ENCODE data around the gene NIPSNAP3A.
A peak's percentile ranks its signal among the peaks of the same experiment; 100 is the strongest.

NIPSNAP3A gene

DNA sequence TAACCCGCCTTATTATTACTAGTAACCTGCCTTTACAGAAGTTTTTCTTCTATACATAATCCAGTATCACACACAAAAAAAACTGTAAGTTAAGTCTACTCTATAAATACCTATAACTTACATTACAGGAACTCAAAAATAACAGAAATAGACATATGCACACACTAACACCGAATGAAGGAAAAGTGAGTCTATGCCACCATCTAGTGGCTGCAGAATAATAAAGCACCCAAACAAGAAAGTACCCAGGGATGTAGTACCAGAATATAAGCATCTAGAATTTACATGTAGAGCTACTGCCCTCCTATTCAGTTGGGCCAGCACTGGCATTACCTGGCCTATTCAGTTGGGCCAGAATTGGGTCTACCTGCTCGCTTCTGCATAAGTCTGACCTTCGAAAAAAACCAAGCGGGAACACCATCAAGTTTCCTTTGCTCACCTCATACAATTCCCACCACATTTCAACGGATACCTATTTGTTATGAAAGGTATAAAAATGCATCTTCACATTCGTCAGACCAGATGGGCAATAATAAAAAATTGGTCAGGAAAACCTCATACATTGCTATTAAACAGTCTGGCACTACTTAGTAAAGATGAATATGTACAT is 4.0 kb upstream of the NIPSNAP3A start:
- no peak for TF ChIP-seq EZH2 (IDR thresholded peaks at IDR 0.05; ENCODE audit: borderline replicate concordance, low read length)
- TF ChIP-seq, protein P1, sequence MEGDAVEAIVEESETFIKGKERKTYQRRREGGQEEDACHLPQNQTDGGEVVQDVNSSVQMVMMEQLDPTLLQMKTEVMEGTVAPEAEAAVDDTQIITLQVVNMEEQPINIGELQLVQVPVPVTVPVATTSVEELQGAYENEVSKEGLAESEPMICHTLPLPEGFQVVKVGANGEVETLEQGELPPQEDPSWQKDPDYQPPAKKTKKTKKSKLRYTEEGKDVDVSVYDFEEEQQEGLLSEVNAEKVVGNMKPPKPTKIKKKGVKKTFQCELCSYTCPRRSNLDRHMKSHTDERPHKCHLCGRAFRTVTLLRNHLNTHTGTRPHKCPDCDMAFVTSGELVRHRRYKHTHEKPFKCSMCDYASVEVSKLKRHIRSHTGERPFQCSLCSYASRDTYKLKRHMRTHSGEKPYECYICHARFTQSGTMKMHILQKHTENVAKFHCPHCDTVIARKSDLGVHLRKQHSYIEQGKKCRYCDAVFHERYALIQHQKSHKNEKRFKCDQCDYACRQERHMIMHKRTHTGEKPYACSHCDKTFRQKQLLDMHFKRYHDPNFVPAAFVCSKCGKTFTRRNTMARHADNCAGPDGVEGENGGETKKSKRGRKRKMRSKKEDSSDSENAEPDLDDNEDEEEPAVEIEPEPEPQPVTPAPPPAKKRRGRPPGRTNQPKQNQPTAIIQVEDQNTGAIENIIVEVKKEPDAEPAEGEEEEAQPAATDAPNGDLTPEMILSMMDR (IDR thresholded peaks at IDR 0.05; ENCODE audit: low read length), result peak; percentile 81
- no peaks in the 10 kb centered on the region for H3K27me3 ChIP-seq (ENCODE audit: insufficient read depth, low read length)
- H4K20me1 ChIP-seq (ENCODE audit: insufficient read depth, low read length), result no peaks in the 10 kb centered on the region
- no peak overlapping the region for H2AFZ ChIP-seq (ENCODE audit: low read length)
- H3K9ac ChIP-seq (ENCODE audit: low read length), result no peak overlapping the region
- no peak overlapping the region for H3K4me2 ChIP-seq (ENCODE audit: low read length)
- no peaks in the 10 kb centered on the region for H3F3A ChIP-seq (ENCODE audit: insufficient read depth, low read length)
- no peak overlapping the region for H3K27ac ChIP-seq (ENCODE audit: low read depth, low read length, poor library complexity, severe bottlenecking)
- H3K79me2 ChIP-seq (ENCODE audit: insufficient read depth, low read length), result no peaks in the 10 kb centered on the region
- peaks cover 22% of the 10 kb centered on the region for H3K4me1 ChIP-seq (ENCODE audit: insufficient read depth, low read length, severe bottlenecking)
- no peaks in the 10 kb centered on the region for H3K9me3 ChIP-seq (ENCODE audit: low read length)
- no peaks in the 10 kb centered on the region for H3K9me2 ChIP-seq (ENCODE audit: low read depth, low read length)
- no peaks in the 10 kb centered on the region for H3K36me3 ChIP-seq (ENCODE audit: insufficient read depth, low read length)
- H3K4me3 ChIP-seq (ENCODE audit: low read depth, low read length, poor library complexity, severe bottlenecking), result no peak overlapping the region

DNA sequence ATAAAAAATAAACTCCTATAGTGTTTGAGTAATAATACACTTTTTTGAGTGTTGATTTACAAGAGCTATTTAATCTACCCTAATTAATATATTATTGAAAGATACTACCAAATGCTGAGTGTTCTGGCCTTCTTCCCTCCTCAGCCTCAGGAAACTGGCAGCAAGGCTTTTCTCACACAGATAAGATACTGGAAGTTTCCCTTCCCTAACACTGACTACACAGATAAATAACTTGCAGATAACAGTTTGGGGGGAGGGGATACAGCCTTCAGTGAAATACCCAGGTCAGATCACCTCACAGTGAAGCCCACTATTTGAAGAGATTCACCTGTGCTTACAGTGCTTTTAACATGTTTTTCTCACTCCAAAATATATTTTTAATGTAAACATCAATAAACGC is 1.6 kb upstream of the NIPSNAP3A start:
- Histone ChIP-seq H3F3A (ENCODE audit: insufficient read depth, low read length) (no peaks in the 10 kb centered on the region), H4K20me1 (ENCODE audit: insufficient read depth, low read length) (no peaks in the 10 kb centered on the region)

DNA sequence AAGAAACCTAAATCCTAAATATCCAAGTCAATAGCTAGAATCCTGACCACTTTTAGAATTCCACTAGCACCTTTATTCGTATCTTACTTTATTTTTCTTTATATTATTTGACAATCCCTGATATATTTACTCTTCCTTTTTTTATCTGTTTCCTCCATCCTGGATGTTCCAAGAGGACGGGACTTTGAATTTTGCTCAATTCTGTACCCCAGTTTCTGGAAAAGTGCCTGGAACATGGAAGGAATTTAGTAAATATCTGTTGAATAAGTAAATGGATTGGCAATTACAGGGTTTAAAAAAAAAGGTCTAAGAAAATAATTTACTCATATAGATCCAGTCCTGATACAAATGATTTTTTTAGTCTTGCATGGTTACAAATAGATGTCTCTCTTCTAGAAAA is 1.2 kb upstream of the NIPSNAP3A start:
- no peak overlapping the region for H2AFZ ChIP-seq (ENCODE audit: low read length)
- 0 out of 2 replicates have a peak, but pooled peaks cover 4% of the 10 kb centered on the region for H3K36me3 ChIP-seq (ENCODE audit: insufficient read depth, low read length)
- H3K4me2 ChIP-seq (ENCODE audit: low read length), result peak overlapping the region; percentile 74
- H3K27me3 ChIP-seq (ENCODE audit: insufficient read depth, low read length), result no peaks in the 10 kb centered on the region
- no peak overlapping the region for H3K27ac ChIP-seq (ENCODE audit: low read depth, low read length, poor library complexity, severe bottlenecking)
- H3K4me3 ChIP-seq (ENCODE audit: low read depth, low read length, poor library complexity, severe bottlenecking), result no peak overlapping the region
- no peaks in the 10 kb centered on the region for H4K20me1 ChIP-seq (ENCODE audit: insufficient read depth, low read length)
- H3K9me2 ChIP-seq (ENCODE audit: low read depth, low read length), result no peaks in the 10 kb centered on the region
- H3K79me2 ChIP-seq (ENCODE audit: insufficient read depth, low read length), result no peaks in the 10 kb centered on the region
- 0 out of 2 replicates have a peak overlapping the region, but pooled peaks have one; percentile 84 for H3K9ac ChIP-seq (ENCODE audit: low read length)
- H3F3A ChIP-seq (ENCODE audit: insufficient read depth, low read length), result no peaks in the 10 kb centered on the region
- H3K4me1 ChIP-seq (ENCODE audit: insufficient read depth, low read length, severe bottlenecking), result peaks cover 36% of the 10 kb centered on the region
- no peaks in the 10 kb centered on the region for H3K9me3 ChIP-seq (ENCODE audit: low read length)
- TF ChIP-seq, protein P1 (IDR thresholded peaks at IDR 0.05; ENCODE audit: low read length), result no peak
- TF ChIP-seq EZH2 (IDR thresholded peaks at IDR 0.05; ENCODE audit: borderline replicate concordance, low read length), result no peak

More for the DNA sequence above, 1.6 kb upstream of the NIPSNAP3A start:
- H3K9me3 ChIP-seq (ENCODE audit: low read length), result no peaks in the 10 kb centered on the region
- no peaks in the 10 kb centered on the region for H3K36me3 ChIP-seq (ENCODE audit: insufficient read depth, low read length)
- peaks cover 39% of the 10 kb centered on the region for H3K4me1 ChIP-seq (ENCODE audit: insufficient read depth, low read length, severe bottlenecking)
- no peaks in the 10 kb centered on the region for H3K27me3 ChIP-seq (ENCODE audit: insufficient read depth, low read length)
- H3K9me2 ChIP-seq (ENCODE audit: low read depth, low read length), result no peaks in the 10 kb centered on the region
- H3K4me2 ChIP-seq (ENCODE audit: low read length), result no peak overlapping the region
- TF ChIP-seq EZH2 (IDR thresholded peaks at IDR 0.05; ENCODE audit: borderline replicate concordance, low read length), result no peak
- TF ChIP-seq, protein P1 (IDR thresholded peaks at IDR 0.05; ENCODE audit: low read length), result no peak
- H3K9ac ChIP-seq (ENCODE audit: low read length), result no peak overlapping the region
- H3K4me3 ChIP-seq (ENCODE audit: low read depth, low read length, poor library complexity, severe bottlenecking), result no peak overlapping the region
- H3K27ac ChIP-seq (ENCODE audit: low read depth, low read length, poor library complexity, severe bottlenecking), result no peak overlapping the region
- H3K79me2 ChIP-seq (ENCODE audit: insufficient read depth, low read length), result no peaks in the 10 kb centered on the region
- H2AFZ ChIP-seq (ENCODE audit: low read length), result no peak overlapping the region

Measured in OCI-LY1 (cell line).